ENCODE results near the gene IARS1.

The IARS1 gene

GRCh38 chr9:92295240-92295790, 1.8 kb upstream of the IARS1 start:
- DNase-seq (ENCODE audit: low spot score): no peak

- no peak for DNase-seq (ENCODE audit: low spot score)
Observed at GRCh38 chr9:92294297-92294676, 790 bp upstream of the IARS1 start.

GRCh38 chr9:92293075-92293354, 482 bp downstream of the IARS1 start:
- DNase-seq (ENCODE audit: low spot score): no peak

- no peak for DNase-seq (ENCODE audit: low spot score)
Observed at GRCh38 chr9:92292338-92293074, 991 bp downstream of the IARS1 start.

- no peak for DNase-seq (ENCODE audit: low spot score)
Observed at GRCh38 chr9:92291577-92291976, 1.9 kb downstream of the IARS1 start.

- DNase-seq (ENCODE audit: low spot score): no peak
Observed at GRCh38 chr9:92290785-92291429, 2.6 kb downstream of the IARS1 start.

- DNase-seq (ENCODE audit: low spot score): no peak
Observed at GRCh38 chr9:92289708-92290390, 3.6 kb downstream of the IARS1 start.

- no peak for DNase-seq (ENCODE audit: low spot score)
Observed at GRCh38 chr9:92279302-92279701, 14.2 kb downstream of the IARS1 start.

GRCh38 chr9:92278110-92278509, 15.4 kb downstream of the IARS1 start:
- DNase-seq (ENCODE audit: low spot score): no peak

GRCh38 chr9:92276331-92277032, 17.0 kb downstream of the IARS1 start:
- no peak for DNase-seq (ENCODE audit: low spot score)

GRCh38 chr9:92275541-92275940, 18.0 kb downstream of the IARS1 start:
- no peak for DNase-seq (ENCODE audit: low spot score)

- DNase-seq (ENCODE audit: low spot score): no peak
Observed at GRCh38 chr9:92270511-92270910, 23.0 kb downstream of the IARS1 start.

GRCh38 chr9:92266486-92266885, 27.0 kb downstream of the IARS1 start:
- DNase-seq (ENCODE audit: low spot score): no peak

GRCh38 chr9:92265154-92265553, 28.3 kb downstream of the IARS1 start:
- DNase-seq (ENCODE audit: low spot score): no peak

- no peak for DNase-seq (ENCODE audit: low spot score)
Observed at GRCh38 chr9:92263131-92263530, 30.4 kb downstream of the IARS1 start.

GRCh38 chr9:92257327-92257726, 36.2 kb downstream of the IARS1 start:
- no peak for DNase-seq (ENCODE audit: low spot score)

- no peak for DNase-seq (ENCODE audit: low spot score)
Observed at GRCh38 chr9:92254381-92255337, 38.8 kb downstream of the IARS1 start.

GRCh38 chr9:92253656-92254055, 39.8 kb downstream of the IARS1 start:
- no peak for DNase-seq (ENCODE audit: low spot score)

- DNase-seq (ENCODE audit: low spot score): peak; percentile 50
Observed at GRCh38 chr9:92247981-92248380, 45.5 kb downstream of the IARS1 start.

- no peak for DNase-seq (ENCODE audit: low spot score)
Observed at GRCh38 chr9:92247296-92247695, 46.2 kb downstream of the IARS1 start.

GRCh38 chr9:92245005-92245797, 48.3 kb downstream of the IARS1 start:
- DNase-seq (ENCODE audit: low spot score): no peak

All from HuH-7.5 (cell line).